Panc1 (cell line): Measurements from ENCODE around the gene TDRD7. TPM values are rescaled to one million over a fixed set of nuclear protein-coding genes. Genes with fewer than 3 reads are reported as not detected.

Experiments
- ATAC-seq: fragments of 200-7000 bp; cut with Tn5 transposase; 2 replicates; pipeline ENCODE4 v1.9.1; 2020; ENCODE audit warnings: mild to moderate bottlenecking, moderate library complexity
- BruUV-seq: library from RNA; stranded (reverse); fragments of 400-500 nt; replicated peaks from 2 replicates; lab custom pipeline; 2021; lab: Mats Ljungman, UMichigan
- CTCF ChIA-PET: fragments of 300-600 bp; sonication (Branson Sonifier 250); formaldehyde crosslinking; loops from one replicate; lab custom pipeline; 2022; ENCODE audit warnings: antibody characterized with exemption; lab: Charles Lee
- POLR2A ChIA-PET: fragments of 300-600 bp; sonication (Branson Sonifier 250); formaldehyde crosslinking; loops from one replicate; lab custom pipeline; 2022; ENCODE audit warnings: antibody characterized with exemption; lab: Charles Lee
- DNase-seq: peaks from one replicate; pipeline ENCODE4 v3.0.0-alpha.2; 2010; ENCODE audit warnings: low read depth, low spot score
- H3K27ac ChIP-seq: 2 replicates; pipeline ENCODE4 v1.5.1; 2011; ENCODE audit warnings: mild to moderate bottlenecking, low read length, inconsistent platforms
- H3K27me3 ChIP-seq: fragments of 200-500 bp; sonication (Bioruptor generic); 2 replicates; pipeline ENCODE4 v1.6.0; 2014; ENCODE audit warnings: low read length, inconsistent platforms; ENCODE audit not compliant: control insufficient read depth, insufficient read depth
- H3K36me3 ChIP-seq: fragments of 200-500 bp; sonication (Bioruptor generic); 2 replicates; pipeline ENCODE4 v1.5.1; 2014; ENCODE audit warnings: inconsistent platforms, mild to moderate bottlenecking, low read length, moderate library complexity; ENCODE audit not compliant: control insufficient read depth, insufficient read depth
- H3K4me1 ChIP-seq: 2 replicates; pipeline ENCODE4 v1.5.1; 2011; ENCODE audit warnings: inconsistent platforms, mild to moderate bottlenecking, low read length, moderate library complexity; ENCODE audit not compliant: control insufficient read depth, insufficient read depth
- H3K4me3 ChIP-seq, 2 experiments: 2 replicates each; pipeline ENCODE4 v1.5.1; 2011 to 2012; ENCODE audit warnings: low read depth in 2 of 2, low read length in 2 of 2, mild to moderate bottlenecking in 2 of 2, inconsistent platforms in 1 of 2, moderate library complexity in 1 of 2
- H3K9me3 ChIP-seq: fragments of 200-500 bp; sonication (Bioruptor generic); 2 replicates; pipeline ENCODE4 v1.5.1; 2014; ENCODE audit warnings: low read depth, mild to moderate bottlenecking, inconsistent platforms, low read length, moderate library complexity; ENCODE audit not compliant: control insufficient read depth, insufficient read depth
- CTCF ChIP-seq: fragments of 450-650 bp; IDR thresholded peaks from 2 replicates; pipeline ENCODE4 v1.5.1; 2017; ENCODE audit warnings: mild to moderate bottlenecking
- POLR2AphosphoS5 ChIP-seq: IDR thresholded peaks from 2 replicates; pipeline ENCODE4 v1.6.1; 2012; ENCODE audit warnings: mild to moderate bottlenecking, low read depth, low read length, moderate library complexity
- SIN3A ChIP-seq: IDR thresholded peaks from 2 replicates; pipeline ENCODE4 v1.6.1; 2012; ENCODE audit warnings: low read depth, mild to moderate bottlenecking, low read length, moderate library complexity, borderline replicate concordance; ENCODE audit not compliant: insufficient read depth
- TCF7L2 ChIP-seq: IDR thresholded peaks from 2 replicates; pipeline ENCODE4 v1.6.1; 2011; ENCODE audit warnings: mild to moderate bottlenecking, low read depth, low read length, inconsistent platforms
- in situ Hi-C: cut with HindIII; loops from 2 replicates; pipeline ENCODE4 v1.10.0; 2016; ENCODE audit warnings: low sequenced_read_pairs, low pct_unique_long_range_greater_than_20kb
- intact Hi-C: fragments of 100-400 bp; cut with micrococcal nuclease; formaldehyde crosslinking; loops from one replicate; pipeline ENCODE4 v1.10.0; 2022; ENCODE audit not compliant: unreplicated experiment
- total RNA-seq: library from RNA; stranded (reverse); gene quantifications from one replicate; pipeline ENCODE4 v1.2.1, GENCODE V29; 2021; ENCODE audit not compliant: unreplicated experiment
- TF ChIP-seq, protein P1 (sequence below), 2 experiments: IDR thresholded peaks; 2 replicates each; pipeline ENCODE4 v1.6.1; 2011 to 2012; ENCODE audit warnings: low read depth in 2 of 2, control low read depth in 1 of 2, low read length in 1 of 2, mild to moderate bottlenecking in 1 of 2, moderate library complexity in 1 of 2; ENCODE audit not compliant: insufficient read depth in 1 of 2

TDRD7 gene
- total RNA-seq, 1 experiment from 2014 or later: 10.6 TPM

- no peaks in the 10 kb centered on the region for H3K27me3 ChIP-seq
- ATAC-seq: no peak
- H3K27ac ChIP-seq: no peak overlapping the region
- BruUV-seq: no TSS peak
- no peaks in the 10 kb centered on the region for H3K9me3 ChIP-seq
- H3K4me1 ChIP-seq: no peaks in the 10 kb centered on the region
- TF ChIP-seq SIN3A (no peak), TCF7L2 (no peak), POLR2AphosphoS5 (no peak), CTCF (no peak)
- TF ChIP-seq, protein P1, sequence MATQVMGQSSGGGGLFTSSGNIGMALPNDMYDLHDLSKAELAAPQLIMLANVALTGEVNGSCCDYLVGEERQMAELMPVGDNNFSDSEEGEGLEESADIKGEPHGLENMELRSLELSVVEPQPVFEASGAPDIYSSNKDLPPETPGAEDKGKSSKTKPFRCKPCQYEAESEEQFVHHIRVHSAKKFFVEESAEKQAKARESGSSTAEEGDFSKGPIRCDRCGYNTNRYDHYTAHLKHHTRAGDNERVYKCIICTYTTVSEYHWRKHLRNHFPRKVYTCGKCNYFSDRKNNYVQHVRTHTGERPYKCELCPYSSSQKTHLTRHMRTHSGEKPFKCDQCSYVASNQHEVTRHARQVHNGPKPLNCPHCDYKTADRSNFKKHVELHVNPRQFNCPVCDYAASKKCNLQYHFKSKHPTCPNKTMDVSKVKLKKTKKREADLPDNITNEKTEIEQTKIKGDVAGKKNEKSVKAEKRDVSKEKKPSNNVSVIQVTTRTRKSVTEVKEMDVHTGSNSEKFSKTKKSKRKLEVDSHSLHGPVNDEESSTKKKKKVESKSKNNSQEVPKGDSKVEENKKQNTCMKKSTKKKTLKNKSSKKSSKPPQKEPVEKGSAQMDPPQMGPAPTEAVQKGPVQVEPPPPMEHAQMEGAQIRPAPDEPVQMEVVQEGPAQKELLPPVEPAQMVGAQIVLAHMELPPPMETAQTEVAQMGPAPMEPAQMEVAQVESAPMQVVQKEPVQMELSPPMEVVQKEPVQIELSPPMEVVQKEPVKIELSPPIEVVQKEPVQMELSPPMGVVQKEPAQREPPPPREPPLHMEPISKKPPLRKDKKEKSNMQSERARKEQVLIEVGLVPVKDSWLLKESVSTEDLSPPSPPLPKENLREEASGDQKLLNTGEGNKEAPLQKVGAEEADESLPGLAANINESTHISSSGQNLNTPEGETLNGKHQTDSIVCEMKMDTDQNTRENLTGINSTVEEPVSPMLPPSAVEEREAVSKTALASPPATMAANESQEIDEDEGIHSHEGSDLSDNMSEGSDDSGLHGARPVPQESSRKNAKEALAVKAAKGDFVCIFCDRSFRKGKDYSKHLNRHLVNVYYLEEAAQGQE (IDR thresholded peaks at IDR 0.05; ENCODE audit: insufficient read depth in 1 of 2, low read depth in 2 of 2, low read length in 1 of 2): no peak
- intact Hi-C loops: no loop called here
- no peaks in the 10 kb centered on the region for H3K36me3 ChIP-seq
- no peak overlapping the region for H3K4me3 ChIP-seq
- ChIA-PET CTCF (no interaction called here), POLR2A (no interaction called here)
- DNase-seq: no peak
- in situ Hi-C loops: no loop called here
Observed at GRCh38 chr9:97431044-97431441, 19.1 kb downstream of the TDRD7 start.

- ATAC-seq: no peak
Observed at GRCh38 chr9:97431549-97432143, 19.8 kb downstream of the TDRD7 start.

More at GRCh38 chr9:97431549-97432143, 19.8 kb downstream of the TDRD7 start:
- TF ChIP-seq CTCF (no peak), SIN3A (no peak)
- TF ChIP-seq, protein P1 (IDR thresholded peaks at IDR 0.05; ENCODE audit: insufficient read depth in 1 of 2, low read depth in 2 of 2, low read length in 1 of 2): no peak
- in situ Hi-C loops (no loop called here), intact Hi-C loops (no loop called here)
- no peak overlapping the region for H3K27ac ChIP-seq
- DNase-seq: no peak
- BruUV-seq: no TSS peak
- H3K4me1 ChIP-seq: no peaks in the 10 kb centered on the region
- H3K27me3 ChIP-seq: no peaks in the 10 kb centered on the region
- H3K4me3 ChIP-seq: no peak overlapping the region
- ChIA-PET POLR2A (no interaction called here), CTCF (no interaction called here)
- H3K36me3 ChIP-seq: no peaks in the 10 kb centered on the region
- no peaks in the 10 kb centered on the region for H3K9me3 ChIP-seq
